HG03039 (cell line): ENCODE measurements around the gene AGAP1.

Source experiments
- ATAC-seq: cut with Tn5 transposase; IDR thresholded peaks from one replicate; pipeline ENCODE4 v1.9.1; 2021; ENCODE audit warnings: mild to moderate bottlenecking, moderate library complexity; ENCODE audit not compliant: unreplicated experiment

AGAP1 gene

GRCh38 chr2:235952714-235953113 is 458.9 kb downstream of the AGAP1 start:
- ATAC-seq, result no peak

DNA sequence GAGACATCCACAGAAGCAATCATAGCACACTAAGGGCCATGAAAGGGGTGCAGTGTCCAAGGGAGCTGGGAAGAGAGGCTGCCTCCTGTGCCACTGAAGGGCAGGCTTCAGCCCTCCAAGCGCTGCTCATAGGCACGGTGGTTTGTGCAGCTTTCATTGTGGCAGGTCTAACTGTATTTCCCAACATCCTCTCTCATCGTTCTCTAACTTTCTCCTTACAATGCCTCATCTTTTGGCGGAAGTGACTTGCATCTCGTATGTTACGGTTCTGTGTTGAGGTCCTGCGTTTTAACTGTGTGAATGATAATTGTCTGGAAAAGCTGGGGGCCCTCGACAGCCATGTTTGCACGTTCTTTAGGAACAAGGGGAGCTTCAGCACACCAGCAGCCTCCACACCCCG is 460.4 kb downstream of the AGAP1 start:
- ATAC-seq, result no peak

- ATAC-seq, result no peak
These were observed 461.1 kb downstream of the AGAP1 start for GRCh38 chr2:235954888-235955480.

- ATAC-seq, result no peak
These were observed 461.8 kb downstream of the AGAP1 start for GRCh38 chr2:235955664-235956063.

DNA sequence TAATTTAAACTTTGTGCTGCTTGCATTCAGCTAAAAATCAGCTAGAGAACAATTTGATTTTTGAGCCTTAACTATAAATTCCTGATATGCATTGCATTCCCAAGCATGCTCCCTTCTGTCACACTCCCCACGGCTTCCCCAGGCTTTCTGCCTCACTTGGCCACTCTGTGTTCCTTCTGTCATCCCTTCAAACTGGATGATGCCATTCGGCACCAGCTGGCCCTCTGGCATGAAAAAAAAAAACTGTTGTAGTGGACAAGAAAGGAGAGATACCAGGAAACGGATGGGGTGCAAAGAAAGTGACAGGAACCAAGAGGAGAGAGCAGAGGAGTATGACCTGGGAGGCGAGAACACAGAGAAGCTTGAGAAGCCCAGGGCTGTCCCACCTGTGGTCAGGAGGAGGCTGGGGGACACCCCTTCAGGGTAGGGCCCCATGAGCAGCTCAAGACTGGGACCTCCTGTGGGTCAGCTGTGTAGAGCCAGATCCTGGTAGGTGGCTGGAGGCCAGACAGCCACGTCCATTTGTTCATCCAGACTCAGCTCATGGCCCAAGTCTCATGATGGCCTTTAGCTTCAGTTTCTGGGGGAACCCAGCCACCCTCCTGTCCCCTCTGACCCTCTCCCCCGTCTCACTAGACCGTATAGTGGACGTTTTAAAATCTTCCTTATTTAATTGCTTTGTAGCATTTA is 462.6 kb downstream of the AGAP1 start:
- ATAC-seq, result no peak

GRCh38 chr2:235957251-235957650 is 463.4 kb downstream of the AGAP1 start:
- ATAC-seq, result no peak

DNA sequence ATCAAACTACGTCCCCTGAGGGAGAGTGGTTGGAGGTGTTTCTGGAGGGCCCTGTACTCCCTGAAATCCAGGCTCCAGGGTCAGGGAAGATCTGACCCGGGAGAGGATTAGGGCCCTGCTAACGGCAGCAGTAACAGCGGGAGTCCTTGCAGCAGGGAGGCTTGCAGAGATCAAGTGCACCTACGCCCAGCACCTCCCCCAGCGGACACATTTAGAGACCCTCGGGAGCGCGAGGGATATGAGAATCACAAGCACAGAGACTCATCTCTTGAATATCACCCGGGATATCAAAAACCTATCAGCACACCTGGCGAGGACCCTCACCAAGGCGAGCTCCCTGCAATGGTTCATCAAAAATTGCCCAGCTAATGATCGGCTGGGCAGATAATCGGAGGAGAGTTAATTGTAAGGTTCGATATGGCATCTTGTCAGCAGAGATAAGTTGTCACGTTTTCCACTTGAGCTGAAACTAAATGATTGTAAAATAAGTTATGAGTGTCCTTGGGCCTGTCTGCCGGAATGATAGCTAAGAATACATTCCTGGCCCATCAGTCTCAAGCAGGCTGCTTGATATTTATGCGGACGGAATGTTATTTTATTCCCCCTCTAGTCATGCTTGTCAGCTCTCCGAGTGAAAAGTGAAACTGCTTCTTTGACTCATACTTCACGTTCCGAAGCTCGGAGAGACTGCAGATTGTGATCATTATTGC is 464.5 kb downstream of the AGAP1 start:
- ATAC-seq, result no peak

DNA sequence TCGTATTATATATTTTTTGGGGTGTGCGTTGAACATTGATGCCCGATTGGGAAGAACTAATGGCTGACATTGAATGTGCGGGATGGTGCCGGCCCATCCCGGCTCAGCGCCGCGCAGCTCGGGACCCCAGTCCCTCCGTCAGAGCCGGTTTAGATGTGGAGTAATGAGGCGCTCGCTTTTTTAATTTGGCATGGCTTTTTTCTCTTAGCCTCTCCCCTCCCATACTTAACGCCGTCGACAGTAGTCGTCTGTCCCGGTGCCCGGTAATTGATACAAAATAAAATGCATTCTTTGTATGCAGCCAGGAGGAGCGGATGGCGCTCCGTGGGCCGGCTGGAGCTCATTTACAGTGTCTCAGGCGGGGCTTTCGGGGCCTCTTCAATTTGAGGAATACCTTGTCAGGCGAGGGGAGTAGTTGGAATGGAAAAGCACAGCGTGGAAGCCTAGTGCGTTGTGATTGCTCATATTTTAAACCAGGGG is 465.1 kb downstream of the AGAP1 start:
- no peak for ATAC-seq

GRCh38 chr2:235960011-235960715 is 466.3 kb downstream of the AGAP1 start:
- ATAC-seq, result no peak

- ATAC-seq, result no peak
These were observed 467.1 kb downstream of the AGAP1 start for GRCh38 chr2:235960716-235961640.

- no peak for ATAC-seq
These were observed 467.9 kb downstream of the AGAP1 start for GRCh38 chr2:235961711-235962110.

DNA sequence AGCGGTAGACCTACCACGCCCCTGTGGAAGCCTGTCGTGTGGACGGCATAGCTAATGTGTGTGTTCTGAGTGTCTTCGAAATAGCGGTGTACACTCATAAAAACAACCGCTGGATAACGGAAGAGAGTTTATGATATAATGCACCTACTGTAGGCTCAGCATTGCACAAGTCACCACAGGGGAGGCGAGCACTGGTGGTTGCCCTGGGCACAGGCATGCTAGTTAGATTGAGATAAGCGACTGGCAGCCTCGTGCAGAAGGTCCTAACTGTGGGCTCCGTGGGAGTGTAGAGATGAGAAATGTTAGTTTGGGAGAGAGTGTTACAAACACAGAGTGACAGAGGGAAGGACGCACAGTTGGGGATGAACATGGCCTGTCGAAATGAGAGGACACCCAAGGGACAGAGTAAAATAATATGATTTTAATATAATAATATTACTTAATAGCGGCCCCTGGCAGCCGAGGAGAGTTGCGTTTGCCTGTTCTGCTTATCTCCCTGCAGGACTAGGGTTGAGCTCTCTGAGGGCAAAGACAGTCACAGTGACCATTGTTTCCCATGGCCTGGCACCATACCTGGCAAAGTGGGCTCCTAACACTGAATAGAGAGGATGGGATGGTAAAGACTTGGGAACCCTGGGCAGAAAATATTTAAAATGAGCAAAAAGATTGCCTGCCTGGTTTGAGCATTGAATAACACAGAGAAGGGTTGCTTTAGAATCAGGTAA is 470.2 kb downstream of the AGAP1 start:
- ATAC-seq, result no peak

DNA sequence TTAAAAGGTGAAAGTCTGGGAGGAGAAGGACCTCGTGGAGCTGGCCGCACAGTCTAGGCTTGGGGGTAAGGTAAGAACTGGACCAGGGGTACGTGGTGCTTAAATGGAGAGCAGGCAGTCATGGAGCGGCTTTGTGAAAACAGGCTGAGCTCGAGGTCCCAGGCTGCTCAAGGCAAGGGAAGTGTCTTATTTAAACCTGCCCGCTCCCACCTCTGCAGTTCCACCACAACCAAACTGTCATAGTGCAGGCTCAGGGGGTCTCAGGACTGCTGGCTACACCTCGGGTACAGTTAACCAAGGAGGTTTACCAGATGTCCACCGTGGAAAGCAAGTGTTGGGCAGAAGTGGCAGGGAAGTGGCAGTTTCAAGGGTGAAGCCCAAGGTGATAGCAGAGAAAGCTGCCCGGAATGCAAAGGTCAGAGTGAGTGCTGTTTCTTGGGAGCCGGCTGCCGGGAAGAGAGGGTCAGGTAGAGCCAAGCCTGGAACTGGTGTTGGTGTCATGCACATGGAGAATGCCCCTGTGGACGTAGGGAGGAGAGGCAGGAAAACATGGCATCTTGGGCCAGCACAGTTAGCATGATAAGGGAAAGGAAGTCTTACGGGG is 471.0 kb downstream of the AGAP1 start:
- ATAC-seq, result no peak

DNA sequence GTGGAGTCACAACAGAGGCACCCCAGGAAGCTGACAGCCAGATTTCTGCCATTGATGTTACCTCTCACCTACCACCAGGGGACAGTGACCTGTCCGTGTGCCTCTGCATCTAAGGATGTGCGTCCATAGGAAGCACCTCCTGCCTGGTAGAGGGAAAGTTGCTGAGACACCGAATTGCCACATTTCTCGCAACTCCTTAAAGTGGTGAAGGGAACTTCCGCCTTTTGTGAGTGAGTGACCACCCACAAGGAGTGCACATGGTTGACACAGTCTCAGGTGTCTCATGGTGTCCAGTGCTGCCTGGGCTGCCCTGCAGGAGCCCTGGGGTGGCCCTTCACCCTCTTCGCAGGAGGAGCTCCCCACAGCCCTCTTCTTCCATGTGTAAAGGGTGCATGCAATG is 472.6 kb downstream of the AGAP1 start:
- no peak for ATAC-seq

GRCh38 chr2:235966932-235967757 is 473.3 kb downstream of the AGAP1 start:
- ATAC-seq, result no peak

GRCh38 chr2:235968155-235968554 is 474.3 kb downstream of the AGAP1 start:
- no peak for ATAC-seq

DNA sequence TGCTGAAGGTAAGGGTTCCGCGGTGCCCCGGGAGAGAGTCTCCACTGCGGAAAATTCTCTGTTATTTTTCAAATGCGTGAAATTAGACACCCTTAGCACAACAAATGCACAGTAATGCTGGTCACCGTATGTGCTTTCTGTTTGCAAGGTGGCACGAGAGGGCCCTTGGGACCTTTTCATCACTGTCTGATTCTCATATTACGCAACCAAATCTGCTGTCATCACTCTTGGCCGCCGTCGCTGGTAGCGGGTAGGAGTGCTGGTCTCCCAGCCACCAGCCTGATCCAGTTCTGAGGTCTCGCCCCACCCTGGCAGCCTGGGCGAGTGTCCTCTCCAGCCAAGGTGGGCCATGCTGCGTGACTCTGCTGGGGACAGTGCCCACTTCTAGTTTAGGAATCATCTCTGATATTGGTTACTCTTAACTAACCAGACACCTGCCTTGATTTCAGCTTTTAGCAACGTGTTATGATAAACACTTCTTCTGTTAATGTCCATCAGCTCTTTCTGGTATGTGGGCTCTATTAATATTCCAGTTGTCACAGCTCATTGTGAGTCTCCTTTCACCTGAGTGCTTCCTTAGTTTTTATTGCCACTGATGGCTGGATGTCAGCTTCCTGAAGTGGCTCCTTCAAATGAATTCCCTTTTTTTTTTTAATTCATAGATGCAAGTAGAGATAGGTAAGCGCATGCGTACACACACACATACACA is 474.9 kb downstream of the AGAP1 start:
- no peak for ATAC-seq
